Superior temporal gyrus (tissue), 1 donor: ENCODE measurements around the gene TAOK3.
"Not testable (repeated sequence)": the region's sequence is repeated elsewhere in the genome, so short reads cannot be mapped to it uniquely, and the experiment has no call there.

ENCODE experiments used
- DNase-seq: peaks from one replicate; pipeline ENCODE4 v3.0.0-alpha.2; 2016; ENCODE audit errors: extremely low spot score

The TAOK3 gene

DNA sequence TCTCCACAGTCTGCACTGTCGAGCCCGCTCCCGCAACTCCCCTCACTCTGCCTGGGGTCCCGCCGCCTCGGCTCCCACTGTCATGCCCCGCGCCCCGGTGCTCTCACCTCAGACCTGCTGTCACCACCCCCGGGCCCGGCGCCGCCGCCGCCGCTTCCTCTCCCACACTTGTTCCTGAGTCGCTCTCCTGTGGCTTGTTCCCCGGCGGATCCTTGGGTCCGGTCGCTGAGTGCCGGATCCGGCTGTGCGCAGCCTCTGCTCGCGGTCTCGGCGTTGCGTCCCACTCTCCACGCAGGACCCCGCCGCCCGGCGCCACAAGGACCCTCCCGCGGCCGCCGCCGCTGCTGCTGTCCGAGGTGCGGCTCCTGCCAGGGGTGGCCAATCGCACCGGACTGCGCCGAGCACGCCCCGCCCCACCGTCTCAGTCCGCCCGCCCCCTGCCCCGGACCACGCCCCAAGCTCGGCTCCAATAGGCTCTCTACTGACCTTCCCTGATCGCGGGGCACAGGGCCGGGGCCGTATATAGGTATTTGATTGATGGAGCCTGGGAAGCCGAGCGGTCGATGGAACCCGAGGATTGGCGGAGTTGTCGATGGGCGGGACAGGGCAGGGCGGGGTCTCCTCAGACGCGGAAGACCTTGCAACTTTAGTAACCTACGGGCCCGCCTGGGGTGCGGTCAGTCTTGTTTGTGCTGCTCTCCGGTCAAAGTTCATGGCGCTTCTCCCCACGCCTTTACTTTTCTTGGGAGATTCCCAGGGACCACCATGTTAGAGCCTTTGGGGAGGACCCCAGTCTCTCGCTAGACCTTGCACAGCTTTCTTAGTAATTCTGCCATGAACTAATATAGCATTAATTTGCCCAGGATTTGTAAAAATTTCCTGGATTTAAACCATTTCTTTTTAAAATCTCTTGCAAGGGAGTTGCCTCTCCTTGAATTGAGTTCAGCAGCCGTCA lies at the start of gene TAOK3:
Gene TAOK3, minus strand, starts transcription at position 367 of the 955 bp plus-strand sequence. CDS start 117,340 bp downstream, outside the sequence.
- peak; percentile 98 for DNase-seq

DNA sequence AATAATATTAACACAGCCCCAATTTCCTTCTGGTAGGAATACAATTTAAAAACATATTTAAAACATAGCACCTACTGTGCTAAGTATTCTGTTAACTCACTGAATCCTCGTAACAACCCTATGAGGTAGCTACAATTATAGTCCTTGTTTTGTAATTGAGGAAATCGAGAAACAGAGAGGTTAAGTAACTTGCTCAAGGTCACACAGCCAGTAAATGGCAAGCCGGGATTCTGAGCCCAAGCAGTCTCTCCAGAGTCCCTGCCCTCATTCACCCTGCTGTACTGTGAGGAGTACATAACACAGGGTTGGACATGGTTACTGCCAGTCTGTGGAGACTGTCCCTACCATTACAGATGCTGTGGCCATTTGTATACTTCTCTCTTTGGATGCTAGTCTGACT lies 48.0 kb upstream of the TAOK3 start:
- DNase-seq = no peak

DNA sequence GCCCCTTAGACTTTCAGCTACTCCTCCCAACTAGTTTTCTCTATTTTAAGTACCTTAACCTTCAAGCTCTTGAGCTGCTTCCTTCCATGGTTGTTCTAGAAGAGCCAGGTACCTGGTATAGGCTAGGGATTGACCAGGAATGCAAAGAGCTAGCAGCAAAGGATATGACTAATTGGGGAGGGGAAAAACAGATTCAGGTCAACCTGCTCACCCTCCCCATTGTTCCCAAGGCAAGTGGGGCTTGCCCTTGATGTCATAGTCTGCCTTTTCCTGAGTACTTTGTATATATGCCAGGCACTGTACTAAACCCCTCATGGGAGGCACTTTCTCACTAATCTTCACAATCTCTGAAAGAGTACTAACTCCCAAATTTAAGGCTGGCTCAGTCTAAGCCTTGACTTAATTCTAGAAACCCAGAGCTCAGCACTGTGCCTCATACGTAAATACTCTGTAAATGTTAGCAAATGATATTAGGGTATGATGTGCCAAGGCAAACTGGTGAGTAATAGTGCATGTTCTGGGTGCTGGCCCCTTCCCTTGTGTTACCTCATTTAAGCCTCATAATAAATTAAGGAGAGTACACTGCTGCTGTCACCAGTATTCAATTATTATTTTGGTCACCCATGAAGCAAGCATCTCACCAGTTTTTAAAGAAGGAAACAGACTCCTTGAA lies 45.8 kb upstream of the TAOK3 start:
- no peak for DNase-seq

DNA sequence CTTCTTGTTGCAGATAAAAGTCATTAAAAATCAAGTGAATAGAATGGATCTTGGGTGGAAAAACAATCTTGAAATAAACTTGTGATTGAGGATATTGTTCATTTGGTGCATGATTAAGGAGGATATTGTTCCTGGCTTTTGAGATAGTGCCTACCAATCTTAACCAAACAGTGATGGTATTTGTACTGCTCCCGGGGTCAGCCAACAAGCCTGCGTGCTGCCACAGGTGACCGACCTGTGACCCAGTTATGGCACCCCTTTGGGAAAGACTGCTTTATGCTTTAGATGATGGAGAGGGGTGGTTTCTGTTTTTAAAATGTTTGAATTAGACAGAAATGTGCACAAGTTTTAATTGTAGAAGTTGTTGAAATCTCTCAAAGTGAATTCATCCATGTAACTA lies 45.2 kb upstream of the TAOK3 start:
- no peak for DNase-seq

DNA sequence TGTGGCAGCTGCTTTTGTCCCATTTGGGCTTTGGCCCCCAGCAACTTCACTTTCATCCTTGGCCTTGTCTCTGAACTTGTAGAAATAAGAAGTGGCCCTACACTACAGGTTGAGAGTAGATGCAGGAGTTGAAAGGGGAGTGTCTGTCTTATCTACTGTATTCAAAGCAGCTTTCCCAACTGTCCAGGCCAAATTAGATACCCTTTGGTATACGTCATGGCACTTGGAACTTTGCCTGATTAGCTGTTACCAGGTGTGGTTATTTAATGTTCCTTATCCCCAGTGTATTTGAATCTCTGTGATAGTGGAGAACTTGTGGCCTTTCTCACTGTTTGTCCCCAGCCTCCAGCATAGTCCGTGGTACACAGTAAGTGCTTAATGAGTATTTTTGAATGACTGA lies 37.1 kb upstream of the TAOK3 start:
- no peak for DNase-seq

DNA sequence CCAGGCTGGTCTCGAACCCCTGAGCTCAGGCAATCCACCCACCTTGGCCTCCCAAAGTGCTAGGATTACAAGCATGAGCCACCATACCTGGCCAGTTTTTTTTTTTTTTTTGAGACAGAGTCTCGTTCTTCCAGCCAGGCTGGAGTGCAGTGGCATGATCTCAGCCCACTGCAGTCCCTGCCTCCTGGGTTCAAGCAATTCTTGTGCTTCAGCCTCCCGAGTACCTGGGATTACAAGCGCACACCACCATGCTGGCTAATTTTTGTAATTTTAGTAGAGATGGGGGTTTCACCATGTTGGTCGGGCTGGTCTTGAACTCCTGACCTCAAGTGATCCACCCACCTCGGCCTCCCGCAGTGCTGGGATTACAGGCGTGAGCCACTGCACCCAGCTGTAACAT lies 35.5 kb upstream of the TAOK3 start:
- not testable (repeated sequence) for DNase-seq

DNA sequence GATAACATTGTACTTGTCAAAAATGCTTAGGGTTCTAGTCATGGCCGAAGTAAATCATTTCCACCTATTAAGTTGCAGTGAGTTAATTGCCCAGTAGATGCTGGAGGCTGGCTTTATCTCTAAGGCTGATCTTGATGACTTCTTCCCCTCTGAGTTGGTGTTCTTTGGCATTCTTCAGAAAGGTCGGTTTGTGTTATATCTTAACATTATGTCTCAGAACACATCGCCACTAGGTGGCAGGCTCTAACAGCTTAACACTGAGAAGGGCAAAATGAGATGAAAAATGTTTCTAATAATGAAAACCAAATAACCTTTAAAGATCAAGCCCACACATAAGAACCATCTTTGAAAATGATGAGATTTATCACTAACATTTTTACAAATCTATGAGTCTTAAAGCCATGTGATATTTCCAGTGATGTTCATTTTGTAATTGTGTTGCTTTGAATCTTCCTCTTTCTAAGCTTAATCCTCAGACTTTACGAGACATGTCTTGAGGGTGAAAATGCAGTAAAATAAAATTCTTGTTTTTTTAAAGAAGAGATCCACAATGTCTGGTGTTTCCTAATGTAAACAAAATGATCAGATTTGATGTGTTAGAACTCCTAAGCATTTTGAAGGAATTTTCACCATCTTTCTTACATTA lies 32.3 kb upstream of the TAOK3 start:
- peak; percentile 91 for DNase-seq

DNA sequence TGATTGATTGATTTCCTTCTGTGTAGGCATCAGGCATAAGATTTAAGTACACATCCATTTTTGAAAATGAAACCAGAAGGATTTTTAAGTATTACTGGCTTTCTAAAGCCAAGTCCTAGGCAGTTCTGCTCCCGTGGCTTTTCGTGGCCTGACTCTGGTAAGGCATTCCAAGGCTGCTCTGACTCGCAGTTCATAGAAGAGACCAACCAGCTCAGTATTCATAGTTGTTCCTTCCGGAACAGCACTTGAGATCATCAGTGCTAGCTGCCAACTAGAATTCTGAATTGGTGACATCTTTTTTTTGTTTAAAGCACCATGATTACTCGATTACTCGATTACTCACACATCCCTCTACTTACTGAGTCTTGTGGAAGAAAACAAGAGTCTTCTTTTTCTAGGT lies 29.5 kb upstream of the TAOK3 start:
- no peak for DNase-seq

DNA sequence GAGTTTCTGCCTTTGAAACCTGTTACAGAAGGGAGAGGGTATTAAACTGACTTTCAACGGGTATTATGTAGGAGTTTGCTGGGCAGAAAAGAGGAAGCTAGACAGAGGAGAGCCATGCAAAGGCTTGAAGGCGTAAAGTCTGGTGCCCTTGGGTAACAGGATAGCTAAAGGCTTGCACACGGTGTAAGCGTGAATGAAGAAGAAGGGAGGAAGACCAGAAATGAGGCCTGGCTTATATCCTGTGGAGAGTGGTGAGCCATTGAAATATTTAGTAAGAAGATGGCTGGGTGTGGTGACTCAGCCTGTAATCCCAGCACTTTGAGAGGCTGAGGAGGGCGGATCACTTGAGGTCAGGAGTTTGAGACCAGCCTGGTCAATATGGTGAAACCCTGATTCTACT lies 26.2 kb upstream of the TAOK3 start:
- no peak for DNase-seq

DNA sequence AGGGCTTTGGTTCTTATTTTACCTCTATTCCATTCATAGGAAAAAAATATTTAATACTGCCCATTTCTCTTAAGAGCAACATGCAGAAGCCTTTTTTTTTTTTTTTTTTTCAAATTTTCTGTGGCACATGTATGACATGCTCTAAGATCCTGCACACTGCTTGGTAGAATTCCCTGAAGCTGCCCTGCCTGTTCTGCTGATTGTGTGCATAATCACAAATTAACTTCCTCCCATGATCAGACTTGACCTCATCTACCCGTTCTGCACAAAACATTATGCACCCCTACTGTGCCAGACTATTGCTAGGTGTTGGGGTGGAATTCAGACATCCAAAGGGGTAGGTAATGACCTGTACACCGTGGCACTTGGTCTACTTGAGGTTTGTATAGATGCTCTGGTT lies 25.8 kb upstream of the TAOK3 start:
- DNase-seq = no peak

DNA sequence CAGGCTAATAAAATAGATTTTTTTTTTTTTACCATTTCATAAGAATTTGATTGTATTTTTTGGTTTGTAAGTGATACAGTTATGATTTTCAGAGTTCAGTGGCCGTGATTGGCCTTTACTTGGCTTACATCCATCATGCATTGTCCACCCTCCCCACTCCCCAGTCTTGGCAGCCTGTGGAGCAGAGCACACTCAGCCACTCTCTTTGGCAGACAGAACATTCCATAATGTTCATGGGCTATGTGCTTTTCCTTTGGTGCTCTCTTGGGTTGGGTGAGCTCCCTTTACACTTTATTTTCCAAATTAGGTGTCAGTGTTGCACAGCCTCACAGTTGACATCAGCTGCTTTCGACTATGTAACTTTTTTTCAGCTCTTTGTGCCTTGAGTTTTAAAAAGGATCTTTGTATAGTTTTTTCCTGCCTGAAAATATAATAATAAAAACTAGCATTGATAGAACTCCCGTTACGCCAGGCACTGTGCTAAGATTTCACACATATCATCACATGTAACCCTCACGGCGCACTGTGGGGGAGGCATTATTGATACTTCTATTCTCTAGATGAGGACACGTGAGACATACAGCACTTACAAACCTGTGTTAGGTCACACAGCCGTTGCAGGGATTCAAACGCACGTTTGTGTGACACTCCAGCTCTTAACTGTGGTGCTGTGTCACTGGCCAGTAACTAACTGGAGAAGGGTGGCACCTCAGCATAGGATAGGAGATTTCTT lies 25.2 kb upstream of the TAOK3 start:
- no peak for DNase-seq

DNA sequence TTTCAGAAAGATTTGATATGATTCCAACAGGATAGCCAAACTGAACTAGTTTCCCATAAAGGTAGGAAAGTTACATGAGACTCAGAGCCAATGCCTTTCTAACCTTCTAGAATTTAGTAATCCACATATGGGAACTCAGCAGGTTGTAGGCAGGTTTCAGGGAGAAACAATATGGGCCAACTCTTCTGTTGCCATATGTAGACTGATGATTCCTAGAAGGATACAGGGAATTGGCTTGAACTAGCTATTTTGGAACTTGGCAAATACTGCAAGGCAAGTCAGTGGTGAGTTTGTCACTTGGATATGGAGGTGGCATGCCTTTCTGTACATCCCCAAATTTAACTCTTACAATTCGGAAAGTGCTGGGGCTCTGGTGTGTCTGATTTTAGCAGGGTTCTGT lies 19.1 kb upstream of the TAOK3 start:
- DNase-seq = peak; percentile 23

DNA sequence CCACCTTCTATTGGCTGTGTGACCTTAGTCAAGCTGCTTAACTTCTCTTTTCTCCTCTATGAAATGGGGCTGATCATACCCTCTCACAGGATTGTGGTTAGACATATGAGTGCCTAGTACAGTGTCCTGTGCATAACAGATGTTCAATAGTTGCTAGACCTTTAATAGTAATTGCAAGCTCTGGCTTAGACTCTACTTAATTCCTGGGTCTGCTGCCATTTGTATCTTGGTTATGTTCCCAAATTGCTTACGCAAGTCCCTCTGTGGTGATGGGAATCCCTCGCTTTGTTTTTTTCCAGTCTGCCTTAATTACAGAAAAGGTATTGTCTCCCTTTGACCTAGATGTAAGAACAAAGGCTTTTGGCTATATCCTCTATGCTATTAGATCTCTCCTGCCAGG lies 18.7 kb upstream of the TAOK3 start:
- no peak for DNase-seq

DNA sequence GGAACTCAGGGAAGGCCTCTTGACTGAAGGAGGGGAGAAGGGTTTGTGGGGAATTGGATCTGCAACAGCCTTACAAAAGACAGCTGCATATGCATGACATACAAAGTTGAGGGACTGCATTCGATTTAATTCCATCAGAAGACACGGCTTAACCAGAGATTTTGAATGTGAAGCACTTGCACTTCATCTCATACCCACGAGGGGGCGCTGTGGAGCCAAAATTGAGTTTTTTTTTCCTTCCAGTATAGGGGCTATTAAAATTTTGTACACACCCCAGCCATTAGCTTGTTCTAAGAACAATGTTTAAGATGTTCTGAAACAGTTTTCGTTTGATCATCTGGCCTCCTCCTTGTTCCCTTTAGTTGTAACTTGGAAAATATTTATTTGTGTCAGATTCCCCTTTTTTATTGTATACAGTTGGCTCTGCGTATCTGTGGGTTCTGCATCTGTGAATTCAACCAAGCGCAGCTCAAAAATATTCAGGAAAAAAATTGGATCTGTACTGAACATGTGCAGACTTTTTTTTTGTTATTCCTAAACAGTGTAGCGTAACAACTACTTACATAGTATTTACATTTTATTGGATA lies 5.3 kb upstream of the TAOK3 start:
- peak; percentile 94 for DNase-seq

DNA sequence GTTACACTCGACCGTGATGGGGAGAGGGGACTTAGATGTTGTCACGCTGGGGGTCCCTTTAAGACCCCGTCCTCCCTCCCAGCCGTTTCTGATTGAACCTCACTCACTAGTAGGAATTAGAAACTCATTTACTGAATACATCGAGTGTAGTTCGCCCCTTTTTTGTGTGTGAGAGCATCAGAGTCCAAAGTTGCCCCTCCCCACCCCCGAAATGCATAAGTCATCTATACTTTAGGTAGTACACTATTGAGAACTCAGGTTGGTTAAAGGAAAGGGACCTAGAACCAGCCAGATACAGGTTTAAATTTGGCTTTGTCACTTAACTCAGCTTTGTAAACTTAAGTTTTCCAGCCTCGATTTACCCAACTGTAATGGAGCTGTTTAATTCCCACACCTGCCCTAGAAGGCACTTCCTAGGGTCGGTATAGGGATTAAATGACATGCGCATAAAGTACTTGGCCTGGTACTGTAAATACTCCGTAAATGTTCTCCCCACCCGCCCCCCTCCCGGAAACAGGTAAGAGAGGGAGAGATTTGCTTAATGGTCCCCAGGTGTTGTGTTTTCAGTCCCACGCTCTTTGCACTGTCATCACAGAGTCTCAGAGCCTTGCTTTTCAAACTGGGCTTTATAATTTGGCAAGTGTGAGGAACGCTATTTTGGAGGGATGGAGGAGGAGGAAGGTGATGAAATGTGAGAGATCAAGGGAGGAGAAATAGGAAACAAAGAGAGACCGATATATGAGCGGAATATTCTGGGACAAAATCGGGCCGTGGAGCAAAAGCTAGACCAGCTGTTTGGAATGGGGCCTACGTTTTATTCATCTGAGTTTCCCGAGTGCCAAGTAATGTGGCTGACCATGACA lies 4.5 kb upstream of the TAOK3 start:
- no peak for DNase-seq

DNA sequence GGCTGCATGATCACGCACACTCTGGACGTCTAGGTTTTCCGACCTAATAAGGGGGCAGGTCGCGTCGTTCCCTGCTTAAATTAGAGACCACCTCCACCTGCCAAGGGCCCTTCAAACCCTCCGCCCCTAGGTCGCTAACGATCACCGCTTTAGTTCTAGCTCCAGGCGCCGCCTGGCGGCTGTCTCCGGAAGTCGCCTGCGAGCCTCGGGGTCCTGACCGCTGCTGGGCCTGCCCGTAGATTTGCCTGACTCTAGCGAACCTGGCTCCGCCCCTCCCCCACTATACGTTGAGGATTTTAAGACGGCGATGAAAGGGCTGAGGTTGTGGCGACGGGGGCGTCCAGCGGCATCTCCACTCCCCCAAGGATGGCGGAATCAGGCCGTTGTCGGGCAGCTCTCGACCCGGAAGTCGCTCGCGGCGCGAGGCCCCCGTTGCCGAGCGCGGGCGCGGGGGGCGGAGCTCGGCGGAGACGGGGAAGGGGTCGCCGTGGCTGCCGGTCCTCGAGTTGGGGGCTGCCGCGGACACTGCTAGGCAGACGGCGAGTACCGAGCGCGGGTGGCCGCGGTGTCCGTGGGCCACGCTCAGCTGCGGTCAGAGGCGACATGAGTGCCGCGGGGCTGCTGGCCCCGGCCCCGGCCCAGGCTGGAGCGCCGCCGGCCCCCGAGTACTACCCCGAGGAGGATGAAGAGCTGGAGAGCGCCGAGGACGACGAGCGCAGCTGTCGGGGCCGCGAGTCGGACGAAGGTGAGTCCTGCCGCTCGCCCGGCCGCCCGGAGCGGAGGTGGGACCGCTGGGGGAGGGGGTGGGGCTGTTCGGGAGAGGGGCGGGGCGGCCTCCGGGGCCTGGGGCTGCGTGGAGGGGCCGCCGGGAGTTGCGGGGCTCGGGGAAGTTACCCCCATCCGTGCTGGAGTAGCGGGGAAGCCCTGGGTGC lies 3.6 kb upstream of the TAOK3 start, which contains the start of gene SUDS3:
Gene SUDS3, plus strand, starts transcription at position 467 of the 932 bp plus-strand sequence. Its CDS starts 137 bp downstream, at position 604.
- peak; percentile 97 for DNase-seq

DNA sequence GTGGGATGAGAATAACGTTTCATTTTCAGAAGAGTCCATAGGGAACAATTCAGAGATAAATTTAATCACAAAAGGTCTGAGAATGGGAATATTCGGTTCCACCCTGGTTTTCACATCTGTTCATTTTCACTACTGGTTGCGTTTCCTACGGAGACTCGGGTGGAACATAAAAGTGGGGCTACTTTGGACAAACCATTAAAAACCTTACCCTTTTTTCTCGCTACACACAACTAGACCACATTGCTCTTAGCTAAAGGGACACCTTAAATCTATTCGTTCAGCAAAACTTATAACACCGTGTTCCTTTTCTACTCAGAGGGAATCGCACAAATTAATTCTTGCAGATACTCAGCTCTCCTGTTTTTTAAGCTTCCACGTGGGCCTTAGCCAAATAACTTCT lies 2.6 kb upstream of the TAOK3 start:
- DNase-seq = peak; percentile 82

DNA sequence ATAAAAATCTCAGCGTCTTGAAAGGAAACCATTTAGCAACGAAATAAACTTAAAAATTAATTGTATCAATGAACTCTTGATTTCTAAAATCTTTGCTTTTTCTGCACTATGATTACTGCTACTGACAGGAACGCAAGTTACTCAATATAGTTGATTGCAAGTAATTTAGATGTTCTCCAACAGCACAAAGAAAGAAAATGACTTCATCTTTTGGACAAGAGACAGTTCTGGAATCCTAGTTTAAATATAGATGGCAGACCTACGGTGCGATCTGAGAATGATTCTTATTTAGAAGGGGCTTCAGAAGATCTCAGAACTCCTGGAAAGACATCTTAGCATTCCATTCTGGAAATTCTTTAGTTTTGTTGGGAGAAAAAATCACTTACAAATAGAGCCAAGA lies 2.2 kb upstream of the TAOK3 start:
- DNase-seq = no peak

DNA sequence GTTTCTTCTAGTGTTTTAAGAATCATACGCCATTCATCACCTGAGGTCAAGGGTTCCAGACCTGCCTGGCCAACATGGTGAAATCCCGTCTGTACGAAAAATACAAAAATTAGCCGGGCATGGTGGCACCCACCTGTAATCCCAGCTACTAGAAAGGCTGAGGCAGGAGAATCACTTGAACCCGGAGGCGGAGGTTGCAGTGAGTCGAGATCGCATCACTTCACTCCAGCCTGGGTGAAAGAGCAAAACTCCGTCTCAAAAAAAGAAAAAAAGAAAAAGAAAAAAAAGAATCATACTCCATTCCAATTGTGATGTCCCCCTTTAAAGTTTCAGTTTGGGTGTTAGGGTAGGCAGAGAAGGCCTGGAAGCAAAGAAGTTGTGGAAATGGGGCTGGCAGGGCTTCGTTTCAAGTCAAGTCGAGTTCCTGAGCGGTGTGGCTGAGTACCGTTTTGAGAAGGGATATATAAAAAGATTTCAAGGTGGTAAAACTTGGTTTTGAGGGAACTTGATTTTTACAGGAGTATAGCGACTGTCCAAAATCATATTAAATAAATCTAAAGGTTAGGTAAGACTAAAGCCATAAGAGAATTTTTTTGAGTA lies 1.5 kb upstream of the TAOK3 start:
- no peak for DNase-seq
